ENCODE measurements around the gene KSR1. TPM values are rescaled to one million over a fixed set of nuclear protein-coding genes. Genes with fewer than 3 reads are reported as not detected.

The KSR1 gene
- total RNA-seq, 4 donors from 2014 or later = 26.0 to 37.5 (median 35.0) TPM

DNA sequence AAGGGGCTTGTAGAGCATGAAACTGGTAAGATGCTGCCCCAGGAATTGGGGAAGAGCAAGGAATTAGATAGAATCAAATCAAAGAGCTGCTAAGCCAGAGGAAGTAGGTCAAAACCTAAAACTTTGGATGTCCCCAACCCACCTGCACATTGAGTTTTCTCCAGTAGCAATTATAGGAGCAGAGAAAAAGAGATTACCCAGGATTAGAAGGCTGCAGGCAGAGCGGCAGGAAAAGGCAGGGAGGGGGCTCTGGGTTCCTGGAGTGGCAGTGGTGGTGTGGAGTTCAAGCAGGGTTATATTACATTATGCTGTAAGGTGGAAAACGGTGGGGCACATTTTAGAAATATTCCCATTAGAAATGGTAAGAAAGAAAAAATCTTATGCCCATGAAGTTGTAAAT lies 68.3 kb downstream of the KSR1 start:
- TF ChIP-seq, protein P1, sequence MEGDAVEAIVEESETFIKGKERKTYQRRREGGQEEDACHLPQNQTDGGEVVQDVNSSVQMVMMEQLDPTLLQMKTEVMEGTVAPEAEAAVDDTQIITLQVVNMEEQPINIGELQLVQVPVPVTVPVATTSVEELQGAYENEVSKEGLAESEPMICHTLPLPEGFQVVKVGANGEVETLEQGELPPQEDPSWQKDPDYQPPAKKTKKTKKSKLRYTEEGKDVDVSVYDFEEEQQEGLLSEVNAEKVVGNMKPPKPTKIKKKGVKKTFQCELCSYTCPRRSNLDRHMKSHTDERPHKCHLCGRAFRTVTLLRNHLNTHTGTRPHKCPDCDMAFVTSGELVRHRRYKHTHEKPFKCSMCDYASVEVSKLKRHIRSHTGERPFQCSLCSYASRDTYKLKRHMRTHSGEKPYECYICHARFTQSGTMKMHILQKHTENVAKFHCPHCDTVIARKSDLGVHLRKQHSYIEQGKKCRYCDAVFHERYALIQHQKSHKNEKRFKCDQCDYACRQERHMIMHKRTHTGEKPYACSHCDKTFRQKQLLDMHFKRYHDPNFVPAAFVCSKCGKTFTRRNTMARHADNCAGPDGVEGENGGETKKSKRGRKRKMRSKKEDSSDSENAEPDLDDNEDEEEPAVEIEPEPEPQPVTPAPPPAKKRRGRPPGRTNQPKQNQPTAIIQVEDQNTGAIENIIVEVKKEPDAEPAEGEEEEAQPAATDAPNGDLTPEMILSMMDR (IDR thresholded peaks at IDR 0.05) = no peak
- no peak for TF ChIP-seq POLR2A (IDR thresholded peaks at IDR 0.05)
- WGBS, 2 donors = 82 to 84% methylated on average over 1 to 2 of the region's 2 CpGs
- intact Hi-C loops (cut with DNase I; ENCODE audit: low total_unique reads) = no loop called here
- H3K4me3 ChIP-seq (ENCODE audit: low read depth, poor library complexity, severe bottlenecking) = no peak overlapping the region
- no peak for DNase-seq (ENCODE audit: low spot score in 2 of 2)

DNA sequence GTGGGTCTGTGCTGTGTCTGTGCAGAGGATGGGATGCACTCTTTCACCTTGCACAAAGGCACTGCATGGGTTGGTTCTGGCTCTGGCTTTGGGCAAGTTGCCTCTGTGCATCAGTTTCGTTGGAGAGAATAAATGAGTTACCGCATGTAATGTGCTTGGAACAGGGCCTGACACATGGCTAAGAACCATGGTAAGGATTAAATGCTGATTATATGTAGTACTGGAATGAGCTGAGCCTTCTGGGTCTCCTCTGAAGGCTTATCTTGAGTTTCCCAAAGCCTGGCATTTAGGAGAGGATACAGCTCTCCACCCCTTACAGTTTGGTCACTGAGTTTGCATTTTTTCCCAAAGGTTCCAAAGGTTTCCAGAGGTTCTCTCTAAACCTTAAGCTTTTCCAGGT lies 69.1 kb downstream of the KSR1 start:
- TF ChIP-seq POLR2A (IDR thresholded peaks at IDR 0.05) = no peak
- TF ChIP-seq, protein P1 (IDR thresholded peaks at IDR 0.05) = no peak
- intact Hi-C loops (cut with DNase I; ENCODE audit: low total_unique reads) = no loop called here
- H3K4me3 ChIP-seq (ENCODE audit: low read depth, poor library complexity, severe bottlenecking) = no peak overlapping the region
- 45 to 49% methylated on average over 2 of the region's 2 CpGs for WGBS, 2 donors
- DNase-seq (ENCODE audit: low spot score in 2 of 2) = no peak

DNA sequence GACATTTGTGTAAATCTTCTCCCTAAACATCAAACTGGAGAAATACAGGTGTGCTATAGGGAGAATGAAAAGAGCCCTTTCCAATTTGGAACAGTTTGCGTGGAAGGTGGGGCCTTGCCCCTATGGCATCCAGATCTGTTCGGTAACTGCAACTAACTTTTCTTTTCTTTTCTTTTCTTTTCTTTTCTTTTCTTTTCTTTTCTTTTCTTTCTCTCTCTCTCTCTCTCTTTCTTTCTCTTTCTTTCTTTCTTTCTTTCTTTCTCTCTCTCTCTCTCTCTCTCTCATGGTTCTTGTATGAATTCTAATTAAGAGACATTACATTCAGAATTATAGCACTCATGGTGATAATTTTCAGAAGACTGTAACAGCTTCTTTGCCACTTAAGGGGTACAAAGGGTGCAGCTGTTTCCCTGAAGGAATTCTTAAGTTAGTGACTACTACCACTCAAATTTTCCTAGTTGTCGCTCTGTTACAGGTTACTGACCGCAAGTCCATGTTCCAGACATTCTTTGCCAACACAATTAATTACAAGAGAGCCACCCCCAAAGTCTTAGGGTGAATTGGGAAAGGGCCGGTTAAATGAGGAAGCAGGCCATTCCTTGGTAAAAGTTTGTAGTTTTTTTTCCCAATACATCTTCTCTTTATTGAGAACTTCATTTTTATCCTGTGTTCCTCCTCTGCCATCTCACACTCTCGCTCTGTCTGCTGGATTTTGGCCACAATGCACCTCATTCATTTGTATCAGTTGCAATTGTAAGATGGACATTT lies 69.8 kb downstream of the KSR1 start:
- TF ChIP-seq POLR2A (IDR thresholded peaks at IDR 0.05) = no peak
- TF ChIP-seq, protein P1 (IDR thresholded peaks at IDR 0.05) = no peak
- WGBS, 2 donors = 83 to 88% methylated on average over 6 of the region's 6 CpGs
- DNase-seq (ENCODE audit: low spot score in 2 of 2) = no peak
- intact Hi-C loops (cut with DNase I; ENCODE audit: low total_unique reads) = no loop called here
- H3K4me3 ChIP-seq (ENCODE audit: low read depth, poor library complexity, severe bottlenecking) = no peak overlapping the region

DNA sequence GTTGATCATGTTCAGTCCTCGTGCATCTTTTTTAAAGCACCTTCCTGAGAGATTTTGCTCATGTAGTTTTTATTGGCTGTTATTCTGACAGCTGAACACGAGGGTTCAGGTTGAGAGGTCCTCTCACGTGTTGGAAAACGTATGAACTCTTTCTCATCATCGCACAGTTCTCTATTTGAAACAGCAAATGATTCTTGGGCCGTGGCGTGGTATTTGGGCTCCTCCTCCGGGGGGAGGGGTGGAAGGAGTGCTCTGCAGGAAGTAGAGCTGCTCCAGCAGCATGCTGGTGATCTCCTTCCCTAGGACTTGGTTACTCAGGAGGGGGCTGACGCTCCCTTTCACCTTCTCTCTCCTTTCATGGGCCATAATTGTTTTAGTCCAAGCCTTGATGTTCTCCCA lies 70.4 kb downstream of the KSR1 start:
- no peak overlapping the region for H3K4me3 ChIP-seq (ENCODE audit: low read depth, poor library complexity, severe bottlenecking)
- DNase-seq (ENCODE audit: low spot score in 2 of 2) = no peak
- TF ChIP-seq POLR2A (IDR thresholded peaks at IDR 0.05) = no peak
- TF ChIP-seq, protein P1 (IDR thresholded peaks at IDR 0.05) = no peak
- intact Hi-C loops (cut with DNase I; ENCODE audit: low total_unique reads) = no loop called here
- 14 to 25% methylated on average over 9 of the region's 9 CpGs for WGBS, 2 donors

DNA sequence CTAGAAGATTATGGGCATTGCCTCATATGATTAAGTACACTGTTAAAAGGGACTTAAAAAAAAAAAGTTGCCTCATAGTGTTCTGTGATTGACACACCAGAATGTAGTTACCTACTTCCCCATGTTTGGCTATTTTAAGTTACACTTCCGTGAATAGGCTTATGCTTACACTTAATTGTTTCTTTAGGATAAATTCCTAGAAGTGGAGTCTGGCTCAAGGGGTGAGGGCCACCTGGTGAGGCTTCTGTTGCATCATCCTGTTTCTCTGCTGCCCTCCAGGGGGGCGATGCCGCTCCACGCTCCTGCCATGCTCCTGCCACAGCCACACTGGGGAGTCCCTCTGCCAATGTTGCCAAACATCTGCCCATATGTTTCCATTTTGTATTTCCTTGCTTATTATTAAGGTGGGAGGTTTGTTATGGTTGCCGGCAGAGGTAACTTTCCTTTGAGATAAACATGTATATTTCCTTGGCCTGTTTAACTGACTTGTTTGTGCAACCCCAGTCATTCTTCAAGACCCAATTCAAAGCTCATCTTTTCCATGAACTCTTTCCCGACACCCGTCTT lies 73.1 kb downstream of the KSR1 start:
- TF ChIP-seq, protein P1 (IDR thresholded peaks at IDR 0.05) = no peak
- no peak for TF ChIP-seq POLR2A (IDR thresholded peaks at IDR 0.05)
- no peak for DNase-seq (ENCODE audit: low spot score in 2 of 2)
- WGBS, 2 donors = 68 to 77% methylated on average over 7 of the region's 7 CpGs
- intact Hi-C loops (cut with DNase I; ENCODE audit: low total_unique reads) = no loop called here
- no peak overlapping the region for H3K4me3 ChIP-seq (ENCODE audit: low read depth, poor library complexity, severe bottlenecking)
